Thyroid gland (tissue), 4 donors: ENCODE results near the gene C9orf152.

Experiments used
- POLR2A ChIP-seq, 2 donors: fragments of 450-650 bp; IDR thresholded peaks; one replicate each; pipeline ENCODE4 v1.6.1; 2017; ENCODE audit warnings: antibody characterized with exemption in 2 of 2, mild to moderate bottlenecking in 2 of 2, moderate library complexity in 1 of 2
- TF ChIP-seq, protein P1 (sequence below), 6 experiments: fragments of 200-600 bp in 3 of 6; fragments of 450-650 bp in 3 of 6; sonication (generic) in 3 of 6; IDR thresholded peaks; one replicate each; pipeline ENCODE4 v1.5.1; 2016 to 2019; ENCODE audit warnings: antibody characterized with exemption in 6 of 6, mild to moderate bottlenecking in 2 of 6, inconsistent platforms in 1 of 6, moderate library complexity in 1 of 6

DNA sequence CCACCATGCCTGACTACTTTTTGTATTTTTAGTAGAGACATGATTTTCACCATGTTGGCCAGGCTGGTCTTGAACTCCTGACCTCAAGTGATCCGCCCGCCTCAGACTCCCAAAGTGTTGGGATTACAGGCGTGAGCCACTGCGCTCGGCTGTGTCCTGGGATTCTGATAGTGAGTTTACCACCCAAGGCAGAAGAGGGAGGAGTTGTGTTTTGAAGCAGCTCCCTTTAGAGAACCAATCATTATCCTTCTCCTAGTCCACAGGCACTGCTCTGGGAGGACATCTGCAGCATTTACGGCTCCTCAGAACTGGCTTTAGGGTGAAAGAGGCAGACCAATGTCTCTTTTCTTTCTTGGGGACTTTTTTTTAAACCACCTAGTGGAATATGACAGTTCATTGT lies 5.7 kb downstream of the C9orf152 start:
- TF ChIP-seq, protein P1, sequence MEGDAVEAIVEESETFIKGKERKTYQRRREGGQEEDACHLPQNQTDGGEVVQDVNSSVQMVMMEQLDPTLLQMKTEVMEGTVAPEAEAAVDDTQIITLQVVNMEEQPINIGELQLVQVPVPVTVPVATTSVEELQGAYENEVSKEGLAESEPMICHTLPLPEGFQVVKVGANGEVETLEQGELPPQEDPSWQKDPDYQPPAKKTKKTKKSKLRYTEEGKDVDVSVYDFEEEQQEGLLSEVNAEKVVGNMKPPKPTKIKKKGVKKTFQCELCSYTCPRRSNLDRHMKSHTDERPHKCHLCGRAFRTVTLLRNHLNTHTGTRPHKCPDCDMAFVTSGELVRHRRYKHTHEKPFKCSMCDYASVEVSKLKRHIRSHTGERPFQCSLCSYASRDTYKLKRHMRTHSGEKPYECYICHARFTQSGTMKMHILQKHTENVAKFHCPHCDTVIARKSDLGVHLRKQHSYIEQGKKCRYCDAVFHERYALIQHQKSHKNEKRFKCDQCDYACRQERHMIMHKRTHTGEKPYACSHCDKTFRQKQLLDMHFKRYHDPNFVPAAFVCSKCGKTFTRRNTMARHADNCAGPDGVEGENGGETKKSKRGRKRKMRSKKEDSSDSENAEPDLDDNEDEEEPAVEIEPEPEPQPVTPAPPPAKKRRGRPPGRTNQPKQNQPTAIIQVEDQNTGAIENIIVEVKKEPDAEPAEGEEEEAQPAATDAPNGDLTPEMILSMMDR (IDR thresholded peaks at IDR 0.05), result no peak
- TF ChIP-seq POLR2A (IDR thresholded peaks at IDR 0.05), result no peak
